Fibroblast of lung (primary cell): ENCODE data around the gene CRYBG1.

Source experiments
- EZH2 ChIP-seq: IDR thresholded peaks from 2 replicates; pipeline ENCODE4 v1.5.1; 2012; ENCODE audit warnings: low read length, control low read depth, mild to moderate bottlenecking; ENCODE audit errors: missing control alignments
- TF ChIP-seq, protein P1 (sequence below), 2 donors: IDR thresholded peaks in 1 of 2; conservative IDR thresholded peaks in 1 of 2; 1 replicate in 1 of 2; 2 replicates in 1 of 2; pipeline ENCODE4 v1.5.1; 2011 to 2012; ENCODE audit warnings: low read length in 2 of 2, control low read depth in 1 of 2, inconsistent platforms in 1 of 2, low read depth in 1 of 2, mild to moderate bottlenecking in 1 of 2

DNA sequence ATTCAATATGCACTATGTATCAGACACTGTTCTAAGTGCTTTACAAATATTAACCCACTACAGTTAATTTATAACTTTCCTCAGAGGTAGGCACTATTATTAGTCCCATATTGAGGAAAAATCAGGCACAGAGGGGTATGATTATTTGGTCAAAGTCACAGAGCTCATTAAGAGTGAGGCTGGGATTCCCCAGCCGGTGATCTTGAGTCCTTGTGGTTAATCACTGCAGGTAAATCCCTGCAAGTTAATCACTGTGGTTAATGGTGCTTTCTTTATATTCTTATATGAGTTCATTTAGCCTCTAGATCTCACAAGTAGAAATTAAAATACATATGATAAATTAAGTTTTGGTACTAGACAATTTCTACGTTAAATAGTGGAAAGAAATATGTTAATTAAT, 9.2 kb downstream of the CRYBG1 start:
- TF ChIP-seq, protein P1, sequence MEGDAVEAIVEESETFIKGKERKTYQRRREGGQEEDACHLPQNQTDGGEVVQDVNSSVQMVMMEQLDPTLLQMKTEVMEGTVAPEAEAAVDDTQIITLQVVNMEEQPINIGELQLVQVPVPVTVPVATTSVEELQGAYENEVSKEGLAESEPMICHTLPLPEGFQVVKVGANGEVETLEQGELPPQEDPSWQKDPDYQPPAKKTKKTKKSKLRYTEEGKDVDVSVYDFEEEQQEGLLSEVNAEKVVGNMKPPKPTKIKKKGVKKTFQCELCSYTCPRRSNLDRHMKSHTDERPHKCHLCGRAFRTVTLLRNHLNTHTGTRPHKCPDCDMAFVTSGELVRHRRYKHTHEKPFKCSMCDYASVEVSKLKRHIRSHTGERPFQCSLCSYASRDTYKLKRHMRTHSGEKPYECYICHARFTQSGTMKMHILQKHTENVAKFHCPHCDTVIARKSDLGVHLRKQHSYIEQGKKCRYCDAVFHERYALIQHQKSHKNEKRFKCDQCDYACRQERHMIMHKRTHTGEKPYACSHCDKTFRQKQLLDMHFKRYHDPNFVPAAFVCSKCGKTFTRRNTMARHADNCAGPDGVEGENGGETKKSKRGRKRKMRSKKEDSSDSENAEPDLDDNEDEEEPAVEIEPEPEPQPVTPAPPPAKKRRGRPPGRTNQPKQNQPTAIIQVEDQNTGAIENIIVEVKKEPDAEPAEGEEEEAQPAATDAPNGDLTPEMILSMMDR (conservative IDR thresholded peaks at IDR 0.05 in 1 of 2, IDR thresholded peaks at IDR 0.05 in 1 of 2; ENCODE audit: low read depth in 1 of 2, low read length in 2 of 2): no peak
- no peak for TF ChIP-seq EZH2
